Activated naive CD4-positive, alpha-beta T cell treated with anti-CD3 and anti-CD28 coated beads, Interleukin-2, amount 50 U/mL, for 24 hours (primary cell): ENCODE data around the gene MTUS2.

ENCODE experiments used
- H3K27ac Mint-ChIP-seq: one replicate; pipeline ENCODE4 v1.8.0; 2021; ENCODE audit warnings: mild to moderate bottlenecking, mixed read lengths
- H3K27me3 Mint-ChIP-seq: one replicate; pipeline ENCODE4 v1.8.0; 2021; ENCODE audit warnings: mixed read lengths
- H3K36me3 Mint-ChIP-seq: one replicate; pipeline ENCODE4 v1.8.0; 2021; ENCODE audit warnings: mixed read lengths
- H3K4me1 Mint-ChIP-seq: one replicate; pipeline ENCODE4 v1.8.0; 2021; ENCODE audit warnings: mixed read lengths
- H3K4me3 Mint-ChIP-seq: one replicate; pipeline ENCODE4 v1.8.0; 2021; ENCODE audit warnings: mild to moderate bottlenecking, mixed read lengths
- H3K9me3 Mint-ChIP-seq: one replicate; pipeline ENCODE4 v1.8.0; 2021; ENCODE audit warnings: mixed read lengths

MTUS2 gene

DNA sequence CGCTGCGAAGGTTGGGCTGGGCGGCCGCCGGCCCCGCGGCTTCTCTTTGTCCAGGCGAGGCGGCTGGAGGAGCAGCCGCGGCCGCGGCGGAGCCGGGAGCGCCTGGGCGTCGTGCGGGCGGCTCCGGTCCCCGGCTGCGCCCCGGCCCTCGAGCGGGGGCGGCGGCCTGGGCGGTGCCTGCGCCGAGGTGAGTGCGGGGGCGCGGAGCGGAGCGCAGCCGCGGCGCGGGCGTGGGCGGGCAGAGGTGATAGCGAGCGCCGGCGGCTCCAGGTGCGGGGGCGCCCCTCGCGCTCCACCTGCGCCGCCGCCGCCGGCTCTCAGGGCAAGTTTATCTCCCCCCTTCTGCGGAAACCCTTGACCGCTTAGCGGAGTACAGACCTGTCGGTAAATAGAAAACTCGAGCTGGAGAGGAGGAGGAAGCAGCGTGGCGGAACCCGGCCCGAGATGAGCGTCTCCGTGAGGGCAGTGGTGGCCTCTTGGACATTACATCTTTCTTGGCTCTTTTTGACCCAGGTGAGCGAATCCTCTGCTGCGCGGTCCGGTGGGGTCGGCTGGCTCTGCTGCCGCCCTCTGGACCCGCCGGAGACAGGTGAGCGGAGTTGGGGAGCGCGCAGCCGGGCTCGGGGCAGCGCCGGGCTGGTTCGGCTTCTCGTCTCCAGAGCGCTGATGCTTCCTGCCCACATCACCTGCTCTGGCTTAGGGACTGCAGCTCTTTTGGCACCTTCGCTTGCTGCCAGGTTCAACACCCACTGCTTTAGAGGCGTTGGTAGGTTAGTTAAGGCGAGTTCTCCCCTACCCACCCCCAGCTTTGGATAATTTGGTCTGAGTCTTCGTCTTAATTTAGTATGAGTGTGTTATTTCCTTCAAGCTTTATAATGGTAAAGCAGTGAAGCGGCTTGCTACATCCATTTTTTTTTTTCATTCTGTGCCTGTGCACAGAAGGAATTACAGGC, at the start of gene MTUS2:
Gene MTUS2 (plus strand): TSS at position 241 of the 953 bp plus-strand sequence.
- Mint-ChIP-seq H3K4me3 (peak within 1 kb of the TSS; percentile 84), H3K27me3 (peaks cover 45% of the 10 kb centered on the region), H3K4me1 (peaks cover 4% of the 10 kb centered on the region)

DNA sequence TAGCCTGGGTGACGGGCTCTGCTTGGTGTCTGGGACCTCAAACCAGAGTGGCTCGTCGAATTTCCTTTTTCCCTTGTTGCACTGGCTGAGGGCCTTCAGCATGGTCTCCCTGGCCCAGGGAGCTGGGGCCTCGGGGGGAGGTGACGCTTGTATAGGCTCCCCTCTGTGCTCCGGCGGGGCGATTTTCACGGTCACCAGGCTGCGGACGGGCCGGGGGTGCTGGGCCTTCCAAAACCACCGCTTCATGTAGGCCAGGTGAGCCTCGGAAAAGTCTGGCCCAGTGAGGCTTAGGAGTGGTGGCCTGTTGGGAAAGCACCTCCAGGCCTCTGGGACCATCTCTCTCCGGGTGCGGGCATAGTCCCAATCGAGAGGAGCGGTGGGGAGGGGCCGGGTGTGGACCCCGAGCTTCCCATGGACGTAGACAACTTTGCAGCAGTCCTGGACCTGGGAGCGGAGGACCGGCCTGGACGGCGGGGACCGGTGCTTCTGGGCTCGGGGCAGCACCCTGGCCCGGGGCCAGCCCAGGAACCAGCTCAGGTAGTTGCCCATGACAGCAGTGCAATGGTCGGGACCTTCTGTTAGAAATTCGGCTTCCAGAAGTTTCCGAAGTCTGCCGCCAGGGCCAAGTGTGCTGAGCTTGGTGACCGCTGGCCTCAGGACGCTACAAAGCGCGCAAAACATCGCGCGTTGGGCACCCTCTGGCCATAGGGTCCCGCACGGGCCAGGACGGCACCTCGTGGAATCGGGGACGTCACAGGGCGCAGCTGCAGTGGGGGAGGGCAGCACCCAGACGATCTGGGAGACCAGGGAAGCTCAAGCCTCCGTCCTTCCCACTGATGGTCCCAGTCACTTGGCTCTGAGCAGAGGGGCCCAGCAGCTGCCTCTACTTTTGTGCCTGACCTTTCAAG, 41.6 kb upstream of the MTUS2 start:
- no peak overlapping the region for H3K4me3 Mint-ChIP-seq
- H3K9me3 Mint-ChIP-seq: peaks cover 11% of the 10 kb centered on the region
- H3K36me3 Mint-ChIP-seq: peaks cover 5% of the 10 kb centered on the region
- H3K4me1 Mint-ChIP-seq: no peaks in the 10 kb centered on the region
- peaks cover 8% of the 10 kb centered on the region for H3K27me3 Mint-ChIP-seq
- no peak overlapping the region for H3K27ac Mint-ChIP-seq

More for the DNA sequence above, at the start of gene MTUS2:
- no peaks in the 10 kb centered on the region for H3K9me3 Mint-ChIP-seq
- peak within 1 kb of the TSS; percentile 26 for H3K27ac Mint-ChIP-seq
- H3K36me3 Mint-ChIP-seq: no peaks in the 10 kb centered on the region

GRCh38 chr13:28792992-28793391, 27.1 kb upstream of the MTUS2 start:
- no peaks in the 10 kb centered on the region for H3K9me3 Mint-ChIP-seq
- peaks cover 16% of the 10 kb centered on the region for H3K27me3 Mint-ChIP-seq
- no peak overlapping the region for H3K4me3 Mint-ChIP-seq

GRCh38 chr13:28794396-28794795, 25.7 kb upstream of the MTUS2 start:
- Mint-ChIP-seq H3K27me3 (peaks cover 20% of the 10 kb centered on the region), H3K9me3 (no peaks in the 10 kb centered on the region), H3K4me1 (no peaks in the 10 kb centered on the region), H3K36me3 (no peaks in the 10 kb centered on the region), H3K27ac (no peak overlapping the region), H3K4me3 (no peak overlapping the region)

More at GRCh38 chr13:28792992-28793391, 27.1 kb upstream of the MTUS2 start:
- Mint-ChIP-seq H3K27ac (no peak overlapping the region), H3K36me3 (no peaks in the 10 kb centered on the region), H3K4me1 (no peaks in the 10 kb centered on the region)

DNA sequence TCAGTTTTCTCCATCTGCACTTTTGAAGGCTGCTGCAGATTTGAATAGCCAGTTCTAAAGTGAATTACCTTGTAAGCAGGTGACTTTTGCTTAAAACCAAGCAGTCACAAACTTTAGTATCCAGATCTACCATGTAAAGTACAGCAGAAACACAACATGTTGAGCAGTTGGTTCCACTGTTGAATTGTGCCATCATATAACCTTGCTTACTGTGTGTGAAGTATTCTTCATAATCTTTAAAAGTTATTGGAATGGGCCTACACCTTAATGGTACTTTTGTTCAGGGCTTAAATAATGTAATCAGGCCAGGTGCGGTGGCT, 23.2 kb upstream of the MTUS2 start:
- Mint-ChIP-seq H3K4me1 (no peaks in the 10 kb centered on the region), H3K27ac (no peak overlapping the region), H3K27me3 (peaks cover 12% of the 10 kb centered on the region), H3K9me3 (no peaks in the 10 kb centered on the region), H3K36me3 (no peaks in the 10 kb centered on the region), H3K4me3 (no peak overlapping the region)

GRCh38 chr13:28805193-28805819, 14.8 kb upstream of the MTUS2 start:
- peaks cover 16% of the 10 kb centered on the region for H3K27me3 Mint-ChIP-seq
- no peak overlapping the region for H3K4me3 Mint-ChIP-seq
- no peak overlapping the region for H3K27ac Mint-ChIP-seq
- peaks cover 14% of the 10 kb centered on the region for H3K9me3 Mint-ChIP-seq
- H3K4me1 Mint-ChIP-seq: no peaks in the 10 kb centered on the region
- peaks cover 3% of the 10 kb centered on the region for H3K36me3 Mint-ChIP-seq

- Mint-ChIP-seq H3K27ac (no peak overlapping the region), H3K4me3 (no peak overlapping the region), H3K36me3 (no peaks in the 10 kb centered on the region), H3K9me3 (no peaks in the 10 kb centered on the region), H3K27me3 (peaks cover 33% of the 10 kb centered on the region), H3K4me1 (peaks cover 4% of the 10 kb centered on the region)
Measured at GRCh38 chr13:28817204-28817603, 2.9 kb upstream of the MTUS2 start.

GRCh38 chr13:28819046-28819730, 951 bp upstream of the MTUS2 start:
- Mint-ChIP-seq H3K4me3 (no peak overlapping the region), H3K36me3 (no peaks in the 10 kb centered on the region), H3K27me3 (peaks cover 45% of the 10 kb centered on the region), H3K27ac (no peak overlapping the region), H3K9me3 (no peaks in the 10 kb centered on the region), H3K4me1 (peaks cover 4% of the 10 kb centered on the region)

DNA sequence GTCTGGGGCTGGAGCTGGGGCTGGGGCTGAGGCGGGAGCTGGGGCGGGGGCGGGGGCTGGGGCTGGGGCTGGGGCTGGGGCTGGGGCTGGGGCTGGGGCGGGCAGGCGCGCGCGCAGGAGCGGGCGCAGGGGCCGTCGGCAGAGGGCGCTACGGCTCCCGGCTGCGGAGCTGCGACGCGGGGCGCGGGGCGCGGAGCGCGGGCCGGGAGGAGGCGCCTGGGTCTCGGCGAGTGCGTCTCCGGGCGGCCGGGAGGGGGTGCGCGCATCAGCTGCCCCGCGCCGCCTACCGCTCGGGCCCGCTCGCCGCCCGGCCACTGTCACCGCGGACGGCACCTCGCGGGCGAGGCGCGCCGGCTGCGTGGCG, 422 bp upstream of the MTUS2 start:
- H3K27me3 Mint-ChIP-seq: peaks cover 46% of the 10 kb centered on the region
- H3K36me3 Mint-ChIP-seq: no peaks in the 10 kb centered on the region
- H3K4me1 Mint-ChIP-seq: peaks cover 4% of the 10 kb centered on the region
- no peak overlapping the region for H3K27ac Mint-ChIP-seq
- no peak overlapping the region for H3K4me3 Mint-ChIP-seq
- H3K9me3 Mint-ChIP-seq: no peaks in the 10 kb centered on the region

- Mint-ChIP-seq H3K36me3 (no peaks in the 10 kb centered on the region), H3K27ac (no peak overlapping the region), H3K9me3 (no peaks in the 10 kb centered on the region), H3K4me3 (no peak overlapping the region), H3K27me3 (peaks cover 46% of the 10 kb centered on the region), H3K4me1 (peaks cover 4% of the 10 kb centered on the region)
Measured at GRCh38 chr13:28822151-28822550, 2.0 kb downstream of the MTUS2 start.

- Mint-ChIP-seq H3K9me3 (no peaks in the 10 kb centered on the region), H3K4me1 (peaks cover 4% of the 10 kb centered on the region), H3K27ac (no peak overlapping the region), H3K4me3 (no peak overlapping the region), H3K27me3 (peaks cover 43% of the 10 kb centered on the region), H3K36me3 (no peaks in the 10 kb centered on the region)
Measured at GRCh38 chr13:28822801-28823200, 2.7 kb downstream of the MTUS2 start.

DNA sequence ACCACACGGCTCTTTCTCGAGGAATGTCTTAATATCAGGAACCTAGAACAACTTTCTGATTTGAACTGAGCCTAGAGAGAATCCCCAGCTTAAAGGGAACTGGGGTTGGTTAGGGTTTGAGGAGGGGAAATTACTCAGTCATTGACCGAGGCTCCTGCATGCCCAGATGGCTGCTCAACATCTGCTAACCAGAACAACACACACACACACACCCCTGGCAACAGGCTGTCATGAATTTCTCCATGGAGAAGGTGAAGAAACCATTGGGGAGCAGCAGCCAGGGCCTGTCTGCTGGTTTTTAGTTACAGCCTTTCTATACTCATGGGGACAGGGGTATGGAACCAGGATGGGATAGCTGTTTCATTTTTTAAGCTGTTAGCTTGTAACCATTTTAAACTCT, 5.2 kb downstream of the MTUS2 start:
- Mint-ChIP-seq H3K36me3 (peaks cover 2% of the 10 kb centered on the region), H3K27ac (no peak overlapping the region), H3K4me3 (no peak overlapping the region), H3K4me1 (peaks cover 4% of the 10 kb centered on the region), H3K27me3 (peaks cover 38% of the 10 kb centered on the region), H3K9me3 (peaks cover 5% of the 10 kb centered on the region)

DNA sequence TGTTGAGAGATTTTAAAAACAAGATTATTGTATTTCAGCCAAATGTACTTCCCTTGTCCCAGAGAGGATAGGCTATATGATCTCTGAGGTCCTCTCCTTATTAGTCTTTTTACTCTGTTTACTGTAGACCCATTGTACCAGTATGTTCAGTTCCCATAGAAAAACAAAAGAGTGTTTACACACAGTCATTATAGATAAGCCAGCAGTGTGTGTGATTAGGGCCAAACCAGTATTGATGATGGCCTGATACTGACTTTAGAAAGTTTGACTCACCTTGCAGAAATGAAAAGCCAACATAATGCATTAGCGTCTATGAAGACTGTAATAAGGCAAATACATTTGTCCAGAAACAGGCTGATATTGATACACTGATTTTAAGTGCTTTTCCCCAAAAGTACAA, 6.2 kb downstream of the MTUS2 start:
- peaks cover 3% of the 10 kb centered on the region for H3K36me3 Mint-ChIP-seq
- no peak overlapping the region for H3K27ac Mint-ChIP-seq
- peaks cover 15% of the 10 kb centered on the region for H3K9me3 Mint-ChIP-seq
- no peaks in the 10 kb centered on the region for H3K4me1 Mint-ChIP-seq
- no peak overlapping the region for H3K4me3 Mint-ChIP-seq
- peaks cover 33% of the 10 kb centered on the region for H3K27me3 Mint-ChIP-seq

- Mint-ChIP-seq H3K4me1 (no peaks in the 10 kb centered on the region), H3K9me3 (peaks cover 16% of the 10 kb centered on the region), H3K27me3 (peaks cover 12% of the 10 kb centered on the region), H3K27ac (no peak overlapping the region), H3K36me3 (peaks cover 3% of the 10 kb centered on the region), H3K4me3 (no peak overlapping the region)
Measured at GRCh38 chr13:28830580-28830979, 10.4 kb downstream of the MTUS2 start.

DNA sequence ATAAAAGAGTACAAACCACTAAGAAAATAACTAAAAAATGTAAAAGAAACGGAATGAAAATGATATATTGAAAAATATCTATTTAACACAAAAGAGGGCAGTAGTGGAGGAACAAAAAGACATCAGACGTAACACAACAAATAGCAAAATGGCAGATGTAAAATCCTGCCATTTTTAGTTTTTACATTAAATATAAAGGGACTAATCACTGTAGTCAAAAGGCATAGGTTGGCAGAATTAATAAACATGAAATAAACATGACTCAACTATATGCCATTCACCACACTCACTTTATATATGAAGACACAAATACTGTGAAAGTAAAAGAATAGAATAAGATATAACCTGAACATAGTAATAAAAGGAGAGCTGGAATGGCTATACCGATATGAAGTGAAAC, 11.0 kb downstream of the MTUS2 start:
- H3K27ac Mint-ChIP-seq: no peak overlapping the region
- no peaks in the 10 kb centered on the region for H3K4me1 Mint-ChIP-seq
- H3K36me3 Mint-ChIP-seq: peaks cover 3% of the 10 kb centered on the region
- H3K4me3 Mint-ChIP-seq: no peak overlapping the region
- peaks cover 11% of the 10 kb centered on the region for H3K27me3 Mint-ChIP-seq
- peaks cover 16% of the 10 kb centered on the region for H3K9me3 Mint-ChIP-seq
